Measurements from ENCODE around the gene EPSTI1.
A peak's percentile ranks its signal among the peaks of the same experiment; 100 is the strongest.

The EPSTI1 gene

GRCh38 chr13:42990291-42991232, 1.5 kb downstream of the EPSTI1 start:
- Histone ChIP-seq H3K9me3 (ENCODE audit: severe bottlenecking) (no peaks in the 10 kb centered on the region), H3K4me1 (ENCODE audit: insufficient read depth, poor library complexity, severe bottlenecking) (peaks cover 21% of the 10 kb centered on the region), H3K27ac (ENCODE audit: poor library complexity, severe bottlenecking) (peak overlapping the region; percentile 75), H3K27me3 (ENCODE audit: insufficient read depth, poor library complexity, severe bottlenecking) (no peaks in the 10 kb centered on the region), H3K4me3 (ENCODE audit: severe bottlenecking) (no peak overlapping the region), H3K36me3 (ENCODE audit: low read depth) (no peaks in the 10 kb centered on the region)
- no peak for TF ChIP-seq CTCF (IDR thresholded peaks at IDR 0.05; ENCODE audit: poor library complexity, severe bottlenecking)
- ATAC-seq (ENCODE audit: low read depth) (no peak), DNase-seq (ENCODE audit: low spot score) (no peak)

- H3K27me3 ChIP-seq (ENCODE audit: insufficient read depth, poor library complexity, severe bottlenecking) = no peaks in the 10 kb centered on the region
- TF ChIP-seq CTCF (IDR thresholded peaks at IDR 0.05; ENCODE audit: poor library complexity, severe bottlenecking) = no peak
- ATAC-seq (ENCODE audit: low read depth) (no peak), DNase-seq (ENCODE audit: low spot score) (no peak)
- peaks cover 22% of the 10 kb centered on the region for H3K4me1 ChIP-seq (ENCODE audit: insufficient read depth, poor library complexity, severe bottlenecking)
- H3K27ac ChIP-seq (ENCODE audit: poor library complexity, severe bottlenecking) = no peak overlapping the region
- no peak overlapping the region for H3K4me3 ChIP-seq (ENCODE audit: severe bottlenecking)
- no peaks in the 10 kb centered on the region for H3K9me3 ChIP-seq (ENCODE audit: severe bottlenecking)
- H3K36me3 ChIP-seq (ENCODE audit: low read depth) = no peaks in the 10 kb centered on the region
Observed at GRCh38 chr13:42986176-42986574, 5.9 kb downstream of the EPSTI1 start.

DNA sequence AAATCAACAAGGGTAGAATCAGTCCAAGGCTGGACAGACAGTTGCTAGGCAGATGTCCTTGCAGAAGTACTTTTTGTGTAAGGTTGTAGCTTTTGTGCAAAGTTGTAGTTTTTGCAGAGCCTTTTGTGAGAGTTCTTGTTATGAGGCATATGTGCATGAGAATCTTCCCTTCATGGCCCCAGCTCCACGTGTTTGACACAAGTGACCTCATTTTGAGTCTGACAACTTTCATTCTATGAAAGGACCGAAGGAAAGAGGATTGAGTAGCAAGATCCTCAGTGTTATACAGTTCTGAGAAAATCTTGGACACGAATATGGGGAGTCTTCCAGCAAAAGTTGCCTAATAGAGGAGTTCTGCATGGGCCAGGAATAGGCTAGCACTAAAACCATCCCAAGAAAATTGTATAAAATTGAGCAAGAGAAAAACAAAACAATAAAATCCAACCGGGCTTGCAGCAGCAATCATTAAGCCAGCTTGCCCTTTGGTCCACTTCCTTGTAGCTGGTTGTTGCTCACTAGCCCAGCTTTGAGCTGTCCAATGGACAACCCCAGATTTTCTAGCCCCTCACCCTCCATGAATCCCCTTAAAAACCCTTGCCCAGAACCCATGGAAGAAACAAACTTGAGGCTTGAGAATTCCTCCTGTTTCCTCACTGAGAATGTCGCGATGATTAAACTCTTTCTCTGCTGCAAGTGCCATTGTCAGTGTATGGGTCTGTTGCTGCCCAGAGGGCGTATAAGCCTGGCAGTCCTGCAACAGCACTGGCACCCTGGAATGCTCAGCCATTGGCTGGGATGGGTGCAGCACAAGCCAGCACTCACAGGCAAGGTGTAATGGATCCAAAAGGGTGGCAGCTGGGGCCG, 6.5 kb downstream of the EPSTI1 start:
- Histone ChIP-seq H3K27me3 (ENCODE audit: insufficient read depth, poor library complexity, severe bottlenecking) (no peaks in the 10 kb centered on the region), H3K27ac (ENCODE audit: poor library complexity, severe bottlenecking) (no peak overlapping the region), H3K4me1 (ENCODE audit: insufficient read depth, poor library complexity, severe bottlenecking) (peaks cover 19% of the 10 kb centered on the region), H3K36me3 (ENCODE audit: low read depth) (no peaks in the 10 kb centered on the region), H3K4me3 (ENCODE audit: severe bottlenecking) (no peak overlapping the region), H3K9me3 (ENCODE audit: severe bottlenecking) (no peaks in the 10 kb centered on the region)
- DNase-seq (ENCODE audit: low spot score) (no peak), ATAC-seq (ENCODE audit: low read depth) (no peak)
- no peak for TF ChIP-seq CTCF (IDR thresholded peaks at IDR 0.05; ENCODE audit: poor library complexity, severe bottlenecking)

DNA sequence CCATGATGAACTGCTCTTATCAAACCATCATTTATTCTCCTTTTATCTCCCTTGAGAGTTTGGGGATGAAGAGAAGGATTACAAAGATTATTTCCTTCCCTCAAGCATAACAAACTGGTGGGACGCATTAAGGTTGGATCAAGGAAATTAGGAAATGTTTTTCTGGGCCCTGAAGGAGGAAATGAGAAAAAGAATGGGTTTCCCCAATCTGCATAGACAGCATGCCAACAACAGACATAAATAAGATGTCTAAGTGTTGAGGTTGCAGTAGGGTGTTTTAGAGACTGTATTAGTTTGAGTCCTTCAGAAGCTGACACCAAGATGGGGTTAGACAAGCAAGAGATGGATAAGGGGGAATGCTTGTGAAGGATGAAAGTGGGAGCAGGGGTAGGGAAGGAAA, 7.3 kb downstream of the EPSTI1 start:
- Histone ChIP-seq H3K27me3 (ENCODE audit: insufficient read depth, poor library complexity, severe bottlenecking) (no peaks in the 10 kb centered on the region), H3K9me3 (ENCODE audit: severe bottlenecking) (no peaks in the 10 kb centered on the region), H3K4me3 (ENCODE audit: severe bottlenecking) (no peak overlapping the region), H3K27ac (ENCODE audit: poor library complexity, severe bottlenecking) (no peak overlapping the region), H3K36me3 (ENCODE audit: low read depth) (no peaks in the 10 kb centered on the region), H3K4me1 (ENCODE audit: insufficient read depth, poor library complexity, severe bottlenecking) (peaks cover 12% of the 10 kb centered on the region)
- ATAC-seq (ENCODE audit: low read depth) (no peak), DNase-seq (ENCODE audit: low spot score) (no peak)
- TF ChIP-seq CTCF (IDR thresholded peaks at IDR 0.05; ENCODE audit: poor library complexity, severe bottlenecking) = no peak
